GM20000 (cell line): ENCODE data around the gene CBX2.

Experiments
- DNase-seq: peaks from one replicate; pipeline ENCODE4 v3.0.0; 2012; ENCODE audit warnings: low spot score
- CTCF ChIP-seq: IDR thresholded peaks from 2 replicates; pipeline ENCODE4 v1.5.1; 2012; ENCODE audit warnings: mild to moderate bottlenecking, control low read depth; ENCODE audit errors: extremely low read depth, missing control alignments

The CBX2 gene

DNA sequence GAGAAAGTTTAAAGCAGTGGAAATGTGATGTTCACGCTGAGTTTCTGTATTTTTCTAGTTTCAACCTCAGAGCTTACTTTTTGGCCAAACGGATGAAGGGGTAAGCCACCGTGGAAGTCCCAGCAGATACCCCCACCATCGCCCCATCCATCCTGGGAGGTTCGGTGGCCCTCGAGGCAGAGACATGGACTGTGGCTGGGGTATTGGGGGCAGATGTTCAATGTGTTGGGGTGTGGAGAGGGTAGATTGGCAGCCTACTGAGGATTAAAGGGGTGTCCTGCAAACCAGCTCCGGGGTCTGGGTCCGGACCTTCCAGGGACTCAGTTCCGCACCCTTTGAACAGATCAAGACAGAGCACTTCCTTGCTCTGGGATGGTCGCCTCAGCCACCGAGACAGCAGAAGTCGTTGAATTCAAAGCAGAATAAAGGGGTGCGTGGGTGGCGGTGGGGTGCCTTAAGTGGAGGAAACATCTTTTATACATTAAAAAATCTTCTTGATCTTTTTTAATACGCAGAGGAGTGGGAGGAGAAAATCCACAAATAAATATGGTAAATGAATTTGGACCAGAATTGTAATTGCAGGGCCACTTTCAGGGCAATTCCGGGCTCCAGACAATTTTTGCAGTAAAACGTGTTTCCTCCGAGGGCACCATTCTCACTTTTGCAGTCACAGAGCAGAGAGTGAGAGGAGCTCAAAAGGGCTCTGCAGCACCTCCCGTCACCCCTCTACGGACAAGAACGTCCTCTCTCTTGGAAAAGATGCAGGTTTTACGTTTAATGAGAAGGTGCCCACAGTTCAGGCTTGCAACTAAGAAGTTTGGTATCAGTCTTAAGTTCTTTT is 27.1 kb downstream of the CBX2 start:
- no peak for DNase-seq
- no peak for TF ChIP-seq CTCF

- no peak for TF ChIP-seq CTCF
- no peak for DNase-seq
These were observed 28.5 kb downstream of the CBX2 start for GRCh38 chr17:79806446-79806760.

GRCh38 chr17:79806863-79807720 is 29.1 kb downstream of the CBX2 start:
- TF ChIP-seq CTCF, result no peak

GRCh38 chr17:79808763-79809529 is 31.0 kb downstream of the CBX2 start:
- peak; percentile 25 for TF ChIP-seq CTCF
- DNase-seq, result peak; percentile 68

More at GRCh38 chr17:79806863-79807720, 29.1 kb downstream of the CBX2 start:
- DNase-seq, result no peak

DNA sequence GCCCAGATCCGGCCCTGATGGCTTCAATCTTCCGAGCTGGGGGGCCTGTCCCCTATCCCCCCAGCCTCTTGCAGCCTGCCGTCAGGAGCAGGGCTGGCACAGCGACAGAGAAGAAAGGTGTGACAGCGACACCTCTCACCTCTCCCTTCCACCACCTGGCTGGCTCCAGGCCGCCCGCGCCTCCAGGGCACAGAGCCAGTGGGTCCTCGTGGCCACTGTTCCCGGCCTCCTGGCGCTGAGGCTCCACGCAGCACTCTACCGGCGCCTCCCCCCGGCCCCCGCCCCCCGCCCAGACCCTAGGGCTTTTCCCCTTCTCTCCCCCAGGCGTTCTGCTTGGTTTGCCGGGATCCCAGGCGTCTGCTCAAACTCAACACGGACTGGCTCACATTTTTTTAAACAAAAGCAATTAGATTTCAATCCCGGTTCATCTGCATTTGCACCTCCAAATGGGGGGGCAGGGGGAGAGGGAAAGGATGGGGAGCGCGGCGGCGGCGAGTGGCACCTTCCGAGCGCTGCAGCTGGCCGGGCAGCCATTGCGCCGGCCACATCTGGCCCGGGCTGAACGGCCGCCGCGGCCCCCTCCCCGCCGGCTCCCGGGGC is 31.7 kb downstream of the CBX2 start:
- TF ChIP-seq CTCF, result no peak
- DNase-seq, result no peak

DNA sequence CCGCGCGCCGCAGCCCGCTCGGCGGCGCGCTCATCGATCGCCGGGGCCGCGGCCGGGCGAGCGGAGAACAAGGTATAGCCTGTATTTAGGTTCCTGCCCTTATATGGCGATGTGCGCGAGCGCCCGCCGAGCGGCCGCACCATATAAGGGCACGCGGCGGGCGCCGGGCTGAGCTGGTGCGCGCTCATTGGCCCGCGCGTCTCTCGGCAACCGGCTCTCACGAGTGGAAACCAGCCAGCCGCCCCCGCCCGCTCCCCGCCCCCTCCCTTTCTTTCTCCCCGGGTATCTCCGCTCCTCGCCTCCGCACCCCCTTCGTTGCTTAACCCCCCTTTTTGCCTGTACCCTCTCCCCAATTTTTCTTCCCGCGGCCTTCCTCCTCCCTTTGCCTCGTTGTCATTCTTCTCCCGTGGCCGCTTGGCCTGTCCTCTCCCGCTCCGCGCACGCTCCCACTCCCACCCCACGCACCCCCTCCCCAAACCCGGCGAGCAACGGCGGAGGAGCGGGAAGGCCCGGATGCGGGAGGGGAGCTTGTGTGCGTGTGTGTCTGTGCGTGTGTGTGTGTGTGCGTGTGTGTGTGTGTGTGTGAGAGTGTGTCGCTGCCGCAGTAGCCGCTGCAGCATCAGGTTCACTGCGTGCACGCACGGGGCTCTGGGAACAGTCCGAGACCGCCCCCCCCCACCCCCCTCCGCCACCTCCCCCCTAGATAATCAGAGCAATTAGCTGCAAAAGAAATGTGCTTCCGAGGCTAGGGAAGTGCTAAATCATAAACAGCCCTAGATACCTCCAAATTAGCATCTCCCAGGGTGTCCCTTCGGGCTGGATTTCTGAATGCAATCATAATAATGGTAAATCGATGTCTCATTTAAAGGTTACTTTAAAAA is 32.4 kb downstream of the CBX2 start:
- DNase-seq, result peak; percentile 94
- no peak for TF ChIP-seq CTCF
